GM19328 (cell line): ENCODE measurements around the gene SYTL3.
"Not testable (repeated sequence)": the region's sequence is repeated elsewhere in the genome, so short reads cannot be mapped to it uniquely, and the experiment has no call there.

Source experiments
- ATAC-seq: cut with Tn5 transposase; IDR thresholded peaks from one replicate; pipeline ENCODE4 v1.9.1; 2021; ENCODE audit warnings: mild to moderate bottlenecking, moderate library complexity; ENCODE audit not compliant: unreplicated experiment

The SYTL3 gene

DNA sequence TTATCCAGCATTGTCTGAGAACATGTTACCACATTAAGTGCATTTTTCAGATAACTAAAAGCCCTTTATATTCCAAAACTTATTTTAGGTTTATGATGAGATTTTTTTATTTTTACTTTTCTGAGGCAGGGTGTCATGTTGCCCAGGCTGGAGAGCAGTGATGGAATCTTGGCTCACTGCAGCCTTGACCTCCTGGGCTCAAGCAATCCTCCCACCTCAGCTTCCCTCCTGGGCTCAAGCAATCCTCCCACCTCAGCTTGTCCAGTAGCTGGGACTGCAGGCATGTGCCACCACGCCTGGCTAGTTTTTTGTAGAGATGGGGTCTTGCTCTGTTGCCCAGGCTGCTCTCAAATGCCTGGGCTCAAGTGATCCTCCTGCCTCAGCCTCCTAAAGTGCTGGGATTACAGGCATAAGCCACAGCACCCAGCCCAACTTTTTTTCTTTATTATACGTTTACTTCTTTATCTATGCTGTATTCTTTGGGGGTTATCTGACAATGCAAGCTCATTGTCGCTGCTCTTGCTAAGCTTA lies 11.5 kb upstream of the SYTL3 start:
- no peak for ATAC-seq

DNA sequence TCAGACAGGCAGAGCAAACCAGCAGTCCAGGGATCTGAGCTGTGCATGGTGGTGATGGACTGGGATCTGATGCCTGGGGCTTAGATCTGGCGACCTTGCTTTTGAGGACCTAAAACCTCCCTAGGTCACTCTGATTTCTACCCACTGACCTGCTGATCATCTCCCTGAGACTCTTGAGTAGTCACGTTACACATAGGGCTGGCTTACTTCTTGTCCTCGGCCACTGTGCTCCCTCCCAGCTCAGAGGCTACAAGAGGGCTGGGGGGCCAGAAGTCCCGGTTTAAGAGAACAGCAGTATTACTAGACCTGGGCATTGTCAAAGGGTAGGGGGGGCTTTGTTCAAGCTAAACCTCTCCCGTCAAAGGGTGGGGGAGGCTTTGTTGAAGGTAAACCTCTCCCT lies 10.8 kb upstream of the SYTL3 start:
- no peak for ATAC-seq

DNA sequence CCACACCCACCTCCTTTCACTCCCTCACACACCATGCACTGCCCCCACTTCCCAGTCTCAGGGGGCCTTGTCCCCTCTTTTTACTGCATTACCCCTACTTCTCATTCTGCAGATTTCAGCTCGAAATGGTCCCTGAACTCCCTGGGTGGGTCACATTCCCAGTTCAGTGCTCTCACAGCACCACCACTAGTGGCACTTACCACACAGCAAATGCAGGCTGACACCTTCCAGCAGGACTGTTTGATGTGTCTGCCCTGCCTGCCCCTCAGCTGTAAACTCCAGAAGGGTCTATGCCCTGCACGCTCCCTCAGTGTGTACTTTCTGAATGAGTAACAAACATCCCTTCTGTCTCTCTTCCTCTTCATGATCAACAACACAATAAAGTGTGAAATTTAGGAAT lies 9.3 kb upstream of the SYTL3 start:
- no peak for ATAC-seq

DNA sequence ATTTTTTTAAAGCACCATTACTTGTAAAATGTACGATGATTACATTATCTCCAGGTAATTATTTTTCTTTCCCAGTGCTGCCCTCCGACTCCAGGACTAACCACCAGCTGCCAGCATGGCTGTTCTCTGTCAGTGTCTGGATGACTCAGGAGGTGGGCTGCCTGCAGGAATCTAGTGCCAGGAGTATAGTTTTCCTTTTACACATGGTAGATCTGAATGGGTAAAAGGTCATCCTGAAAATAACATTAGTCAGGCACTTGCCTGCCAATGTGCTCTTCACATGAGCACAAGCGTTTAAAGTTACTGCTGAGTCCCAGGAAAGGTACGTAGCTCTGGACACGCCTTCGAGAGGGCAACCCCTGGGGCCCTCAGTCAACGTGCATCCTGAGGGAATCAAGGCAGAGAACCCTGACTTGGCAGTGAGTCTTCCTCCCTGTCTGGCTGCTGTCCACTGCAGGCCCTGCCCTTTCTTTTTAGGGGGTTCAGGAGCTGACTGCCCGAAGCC lies 7.7 kb upstream of the SYTL3 start:
- ATAC-seq: no peak

DNA sequence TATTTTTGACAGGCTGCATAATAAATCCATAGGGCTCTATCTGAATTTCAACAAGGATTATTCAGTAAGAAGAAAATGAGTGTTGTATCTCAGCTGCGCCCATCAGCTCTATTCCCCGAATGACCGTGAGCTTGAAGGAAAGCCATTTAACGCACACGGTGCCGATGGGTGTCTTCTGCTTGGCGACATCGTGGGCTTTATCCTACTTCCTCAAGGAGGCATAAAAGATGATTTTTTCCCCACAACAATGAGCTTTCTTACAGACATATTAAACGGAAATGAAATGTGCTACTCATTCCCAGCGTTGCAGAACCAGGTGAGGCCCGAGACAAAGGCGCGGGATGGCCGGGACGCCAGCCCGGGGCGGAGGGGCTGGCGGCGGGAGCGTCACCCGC lies 6.0 kb upstream of the SYTL3 start:
- peak; percentile 3 for ATAC-seq

DNA sequence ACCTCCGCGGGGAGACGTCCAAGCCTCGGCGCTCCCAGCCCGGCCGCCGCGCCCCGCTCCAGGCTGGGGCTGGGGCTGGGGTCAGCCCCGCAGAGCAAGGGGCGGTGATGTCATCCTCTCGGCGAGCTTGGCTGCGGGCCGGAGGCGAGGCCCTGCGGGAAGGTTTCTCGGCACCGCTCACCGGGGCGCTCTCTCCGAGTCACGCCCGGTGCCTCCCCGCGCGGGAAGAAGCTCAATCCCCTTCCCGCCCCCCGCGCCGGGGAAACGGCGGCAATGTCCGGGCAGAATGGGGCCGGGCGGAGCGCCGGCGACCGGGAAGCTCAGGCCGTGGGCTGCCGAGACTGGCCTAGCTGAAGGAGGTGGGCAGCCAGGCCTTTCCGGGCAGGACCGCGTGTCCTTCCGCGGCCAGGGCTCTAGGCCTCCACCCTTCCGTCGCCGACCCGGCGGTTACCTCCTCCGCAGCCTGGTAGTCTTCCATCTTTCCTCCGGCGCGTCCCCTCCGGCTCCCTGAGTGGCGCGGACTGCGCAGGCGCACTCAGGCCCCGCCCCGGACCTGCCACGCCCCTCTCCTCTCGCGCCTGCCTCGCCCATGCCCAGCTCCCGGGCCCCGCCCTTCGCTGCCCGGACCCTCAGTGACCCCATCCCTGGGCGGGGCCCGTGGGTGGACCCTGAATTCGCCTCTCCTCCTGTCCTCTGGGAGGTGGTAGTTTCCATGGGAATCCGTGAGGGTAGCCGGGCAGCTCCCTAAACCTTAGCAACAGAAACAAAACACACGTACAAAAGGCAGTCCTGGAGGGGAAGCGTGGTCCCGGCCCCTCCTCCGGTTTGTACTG lies 5.4 kb upstream of the SYTL3 start, which contains the start of gene DYNLT1:
DYNLT1 (minus strand) TSS at position 513 of the 833 bp plus-strand sequence; CDS start at position 478, 35 bp downstream.
- peak; percentile 60 for ATAC-seq

DNA sequence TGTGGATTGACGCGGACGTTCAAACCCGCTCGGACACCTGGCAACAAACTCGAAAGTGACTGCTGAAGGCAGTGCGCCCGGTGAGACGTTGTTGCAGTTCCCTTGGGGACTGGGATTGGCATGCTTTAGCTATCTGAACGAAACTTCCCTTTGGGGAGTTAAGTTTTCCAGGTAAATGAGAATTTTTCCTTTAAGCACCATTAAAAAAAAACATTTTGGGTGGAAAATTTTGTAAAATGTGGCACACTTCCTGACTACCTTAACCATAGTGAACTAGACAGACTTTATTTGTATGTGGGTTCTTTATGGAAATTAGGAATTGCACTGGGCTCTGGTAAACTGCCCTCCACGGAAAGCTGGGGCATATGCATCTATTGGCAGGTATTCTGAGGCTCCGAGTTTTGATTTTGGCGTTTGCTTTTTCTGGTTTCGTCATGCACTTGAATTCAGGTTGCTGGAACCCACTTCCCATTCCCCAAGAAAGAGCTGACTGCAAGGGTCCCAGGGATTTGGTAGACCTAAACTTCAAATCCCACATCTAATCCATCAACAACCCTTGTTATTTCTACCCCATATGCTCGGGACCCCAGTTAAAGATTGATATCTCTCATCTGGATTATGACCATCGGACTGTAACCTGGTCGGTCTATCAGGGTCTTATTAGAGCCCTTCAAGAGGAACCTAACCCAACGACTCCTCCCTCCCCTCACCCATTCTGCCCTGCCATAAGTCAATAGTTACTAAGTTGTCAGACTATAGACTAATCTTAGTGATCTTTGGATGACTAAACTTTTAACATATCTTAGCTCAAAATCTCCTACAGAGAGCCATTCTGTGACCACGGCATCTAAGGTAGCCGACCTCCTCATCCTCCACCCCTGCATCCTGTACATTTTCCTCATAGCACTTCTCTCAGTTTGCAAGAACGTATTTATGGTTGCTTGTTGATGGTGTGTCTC lies 4.5 kb upstream of the SYTL3 start:
- no peak for ATAC-seq

DNA sequence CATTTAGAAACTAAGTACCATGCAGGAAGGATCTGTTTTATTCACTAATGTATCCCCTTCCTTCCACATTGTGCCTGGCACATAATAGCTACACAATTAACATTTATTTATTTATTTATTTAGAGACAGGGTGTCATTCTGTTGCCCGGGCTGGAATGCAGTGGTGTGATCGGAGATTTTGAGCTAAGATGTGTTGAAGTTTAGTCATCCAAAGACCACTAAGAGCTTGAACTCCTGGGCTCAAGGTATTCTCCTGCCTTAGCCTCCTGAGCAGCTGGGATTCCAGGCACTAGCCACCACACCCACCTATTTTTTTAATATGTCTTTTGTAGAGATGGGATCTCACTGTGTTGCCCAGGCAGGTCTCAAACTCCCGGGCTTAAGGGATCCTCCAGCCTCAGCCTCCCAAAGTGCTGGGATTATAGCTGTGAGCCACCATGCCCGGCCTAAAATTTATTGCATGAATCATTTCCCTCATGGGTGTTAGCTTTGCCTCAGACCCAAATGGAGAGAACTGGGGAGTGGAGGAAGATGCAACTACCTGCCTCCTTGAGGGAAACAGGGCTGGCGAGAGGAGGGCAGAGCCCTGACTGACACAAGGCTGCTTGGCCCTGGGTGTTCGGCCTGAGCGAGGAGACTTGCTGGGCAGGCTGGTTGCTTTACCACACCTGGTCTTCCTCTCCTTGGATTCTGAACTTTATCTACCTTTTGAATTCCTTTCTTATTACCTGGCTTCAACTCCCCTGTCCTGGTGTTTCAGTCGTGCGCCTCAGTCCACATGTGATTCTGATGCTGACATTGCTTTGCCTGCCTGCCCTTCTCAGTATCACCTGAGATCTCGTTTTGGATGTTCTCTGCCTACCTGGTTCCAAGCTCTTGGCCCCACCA lies 3.6 kb upstream of the SYTL3 start:
- ATAC-seq: no peak

DNA sequence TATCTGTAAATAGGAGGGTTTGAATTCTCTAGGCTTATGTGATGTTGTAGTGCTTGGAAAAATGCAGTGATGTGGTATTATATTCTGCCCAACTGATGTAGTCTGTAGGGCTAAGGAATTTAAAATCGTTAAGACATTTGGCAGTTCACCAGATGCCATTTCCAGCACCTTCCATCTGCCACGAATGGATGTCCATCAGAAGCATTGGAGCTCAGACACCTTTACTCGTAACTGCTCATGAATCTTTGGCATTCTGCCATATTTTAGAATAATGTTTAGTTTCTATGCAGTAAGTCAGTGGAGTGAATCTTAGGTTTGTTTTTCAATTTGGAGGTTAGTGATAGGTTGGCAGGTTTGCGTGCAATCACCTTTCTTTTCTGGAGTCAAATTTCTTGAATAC lies 2.4 kb upstream of the SYTL3 start:
- no peak for ATAC-seq

DNA sequence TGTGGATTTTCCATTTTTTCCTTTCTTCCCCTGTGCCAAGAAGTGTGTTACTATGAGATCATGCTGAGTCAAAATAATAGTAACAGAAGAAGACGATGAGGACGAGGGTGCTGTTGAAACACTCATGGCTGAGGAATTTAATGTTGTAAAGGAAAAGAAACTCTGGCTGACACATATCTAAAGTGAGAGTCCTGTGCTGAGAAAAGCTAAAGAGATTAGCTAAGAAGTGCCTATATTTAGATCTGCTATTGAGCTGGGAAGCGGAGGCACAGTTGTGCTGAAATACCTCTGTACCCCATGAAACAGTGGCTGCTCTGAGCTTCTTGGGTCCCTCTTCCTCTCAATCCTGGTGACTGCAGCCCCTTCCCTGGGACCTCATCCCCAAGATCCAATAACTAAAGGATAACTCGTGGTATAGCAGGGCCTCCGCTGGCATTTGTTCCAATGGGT lies 1.1 kb upstream of the SYTL3 start:
- no peak for ATAC-seq

DNA sequence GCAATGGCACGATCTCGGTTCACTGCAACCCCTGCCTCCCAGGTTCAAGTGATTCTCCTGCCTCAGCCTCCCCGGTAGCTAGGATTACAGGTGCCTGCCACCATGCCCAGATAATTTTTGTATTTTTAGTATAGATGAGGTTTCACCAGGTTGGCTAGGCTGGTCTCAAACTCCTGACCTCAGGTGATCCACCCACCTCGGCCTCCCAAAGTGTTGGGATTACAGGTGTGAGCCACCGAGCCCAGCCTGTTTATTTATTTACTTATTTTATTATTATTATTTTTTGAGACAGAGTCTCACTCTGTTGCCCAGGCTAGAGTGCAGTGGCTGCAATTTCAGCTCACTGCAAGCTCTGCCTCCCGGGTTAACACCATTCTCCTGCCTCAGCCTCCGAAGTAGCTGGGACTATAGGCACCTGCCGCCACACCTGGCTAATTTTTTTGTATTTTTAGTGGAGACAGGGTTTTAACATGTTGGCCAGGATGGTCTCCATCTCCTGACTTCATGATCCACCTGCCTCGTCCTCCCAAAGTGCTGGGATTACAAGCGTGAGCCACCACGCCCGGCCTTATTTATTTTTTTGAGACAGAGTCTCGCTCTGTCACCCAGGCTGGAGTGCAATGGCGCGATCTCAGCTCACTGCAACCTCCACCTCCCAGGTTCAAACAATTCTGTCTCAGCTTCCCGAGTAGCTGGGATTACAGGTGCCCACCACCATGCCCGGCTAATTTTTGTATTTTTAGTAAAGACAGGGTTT lies 2.3 kb downstream of the SYTL3 start:
- not testable (repeated sequence) for ATAC-seq

DNA sequence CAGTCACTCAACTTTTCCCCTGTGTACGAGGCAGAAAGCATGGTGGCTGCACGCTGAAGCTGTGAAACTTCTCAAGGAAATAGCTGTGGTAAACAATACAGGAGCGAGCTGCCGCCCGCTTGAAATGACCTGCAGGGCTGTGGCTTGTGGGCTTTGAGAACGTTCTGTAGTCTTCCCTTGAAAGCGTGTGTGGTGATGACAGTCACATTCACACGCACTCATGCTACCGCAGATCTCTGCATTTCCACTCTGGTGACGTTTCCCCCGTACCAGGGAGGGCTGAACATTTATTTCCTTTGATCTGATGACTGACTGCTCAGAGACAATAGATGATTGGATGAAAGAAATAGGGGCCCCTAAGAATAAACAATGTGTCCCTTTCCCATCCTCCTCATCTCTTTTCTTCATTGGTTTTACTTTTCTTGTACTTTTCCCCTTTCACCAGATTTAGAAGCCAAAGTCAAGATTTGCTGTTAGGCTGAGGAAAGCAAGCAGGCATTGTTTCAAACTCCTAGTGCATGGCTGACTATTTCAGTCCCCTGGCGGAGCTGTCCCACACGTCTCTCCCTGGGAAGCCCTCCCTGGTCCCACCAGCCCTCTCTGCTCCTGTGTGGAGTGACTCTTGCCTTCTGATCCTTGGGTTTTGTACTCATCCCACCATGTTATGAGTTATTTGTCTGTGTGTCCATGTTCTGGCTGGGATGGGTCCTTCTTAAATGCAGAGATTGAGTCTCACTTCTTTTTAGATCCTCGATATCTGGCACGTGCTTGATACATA lies 3.9 kb downstream of the SYTL3 start:
- ATAC-seq: peak; percentile 48

DNA sequence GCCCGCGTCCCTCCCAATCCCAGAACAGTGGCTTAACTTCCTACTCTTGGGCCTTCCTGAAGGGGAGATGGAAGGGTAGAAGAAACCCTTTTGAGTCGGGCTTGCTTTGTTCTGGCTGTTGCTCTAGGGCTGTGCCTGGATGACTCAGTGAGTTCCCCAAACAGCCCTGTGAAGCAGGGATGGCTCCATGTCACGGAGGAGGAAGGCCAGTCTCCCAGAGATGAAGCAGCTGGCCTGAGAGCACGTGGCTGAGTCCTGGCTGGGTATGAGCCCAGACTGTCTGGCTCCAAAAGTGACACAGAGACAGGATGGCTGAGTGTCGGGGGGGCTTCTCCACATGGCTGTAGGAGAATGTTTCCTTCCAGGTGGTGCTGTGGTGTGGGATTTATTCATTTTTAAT lies 4.6 kb downstream of the SYTL3 start:
- no peak for ATAC-seq

DNA sequence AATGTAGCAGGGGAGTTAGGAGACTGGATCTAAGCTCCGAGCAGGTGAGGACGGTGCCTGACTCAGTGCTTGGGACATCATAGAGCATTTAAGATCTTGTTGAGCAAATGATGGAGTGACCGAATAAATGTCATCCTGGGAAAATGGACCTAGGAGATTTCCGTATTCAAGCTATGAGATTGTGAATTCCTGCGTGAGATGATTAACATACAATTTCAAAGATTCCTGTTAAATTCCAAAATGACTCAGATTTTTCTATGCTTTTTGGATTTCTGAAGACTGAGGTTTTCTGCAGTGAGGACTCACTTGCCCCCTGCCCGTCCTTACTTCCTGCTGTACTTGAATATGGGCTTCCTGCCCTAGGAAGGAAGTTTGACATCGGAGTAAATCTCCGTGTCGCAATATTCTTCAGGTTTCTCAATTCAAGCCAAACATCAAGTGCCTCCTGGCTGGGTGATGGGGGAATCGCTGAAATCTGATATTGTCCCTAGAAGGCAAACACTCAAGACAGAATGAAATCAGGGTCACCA lies 5.2 kb downstream of the SYTL3 start:
- no peak for ATAC-seq

DNA sequence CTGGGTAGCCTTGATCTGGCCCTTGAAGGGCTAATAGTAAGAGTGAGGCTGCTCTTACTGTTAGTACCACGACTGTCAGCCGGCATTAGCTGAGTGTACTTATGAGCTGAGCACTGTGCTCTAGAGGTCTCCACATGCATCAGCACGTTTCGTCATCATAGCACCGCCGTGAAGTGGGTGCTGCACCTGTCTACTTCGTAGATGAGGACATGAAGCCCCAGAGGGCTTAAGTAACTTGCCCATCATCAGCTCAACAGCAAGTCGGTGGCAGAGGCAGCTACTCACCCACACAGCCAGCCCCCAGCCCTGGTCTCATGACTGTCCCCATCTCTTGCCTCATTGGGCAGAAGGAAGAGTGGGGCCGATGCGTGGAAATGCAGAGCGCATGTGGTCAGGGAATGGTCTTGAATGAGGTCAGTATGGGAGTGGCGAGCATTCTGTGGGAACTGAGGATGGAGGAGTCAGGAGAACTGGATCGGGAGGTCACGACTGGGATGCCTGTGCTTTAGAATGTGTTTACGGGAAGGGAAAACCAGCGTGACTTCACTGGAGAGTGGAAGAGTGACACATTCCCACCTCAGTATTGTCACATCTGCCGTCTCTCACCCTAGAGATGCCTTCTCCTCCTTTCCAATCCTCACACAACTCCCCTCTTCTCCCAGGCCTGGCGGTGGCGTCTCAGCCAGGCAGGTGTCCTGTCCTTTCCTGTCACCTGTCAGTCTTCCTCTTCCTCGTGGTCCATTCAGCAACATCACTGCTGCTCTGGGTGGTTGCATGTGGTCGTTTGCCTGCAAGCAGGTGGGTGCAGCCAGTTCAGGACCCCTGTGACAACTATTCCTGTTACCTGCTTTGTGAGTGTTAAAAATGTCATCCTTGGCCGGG lies 6.0 kb downstream of the SYTL3 start:
- ATAC-seq: no peak

DNA sequence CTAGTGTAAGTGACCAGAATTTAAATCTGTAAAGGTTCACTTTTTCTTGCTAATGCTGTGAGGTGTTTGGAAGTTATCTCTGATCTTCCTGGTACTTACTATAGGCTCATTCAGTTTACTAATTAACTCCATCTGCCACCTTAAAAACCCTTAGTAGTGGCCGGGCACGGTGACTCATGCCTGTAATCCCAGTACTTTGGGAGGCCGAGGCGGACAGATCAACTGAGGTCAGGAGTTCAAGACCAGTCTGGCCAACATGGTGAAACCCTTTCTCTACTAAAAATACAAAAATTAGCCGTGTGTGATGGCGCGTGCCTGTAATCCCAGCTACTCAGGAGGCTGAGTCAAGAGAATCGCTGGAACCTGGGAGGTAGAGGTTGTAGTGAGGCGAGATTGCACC lies 7.1 kb downstream of the SYTL3 start:
- not testable (repeated sequence) for ATAC-seq

DNA sequence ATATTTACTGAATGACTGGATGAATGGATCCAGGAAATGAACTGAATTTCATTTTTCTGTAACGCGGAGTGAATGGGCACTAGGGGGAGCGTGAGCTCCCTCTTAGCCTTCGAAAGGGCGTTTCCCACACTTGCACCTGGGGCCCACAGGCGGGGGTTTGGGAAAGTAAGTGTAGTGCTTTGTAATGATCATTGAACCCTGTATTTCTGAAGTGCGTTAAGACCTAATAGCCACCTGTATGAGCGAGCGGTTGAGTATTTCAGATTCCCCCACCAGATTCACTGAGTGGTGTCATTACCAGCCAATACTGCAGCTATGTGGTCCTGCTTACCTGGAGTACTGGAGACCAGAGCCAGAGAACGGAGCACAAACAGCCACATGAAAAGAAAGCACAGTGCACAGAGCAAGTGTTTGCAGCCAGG lies 10.5 kb downstream of the SYTL3 start:
- no peak for ATAC-seq
